NCI-H526 (cell line): ENCODE measurements around the gene MYCBPAP.

ENCODE experiments used
- DNase-seq, 2 experiments: peaks; one replicate each; lab custom pipeline; 2025; lab: John Stamatoyannopoulos, UW

Gene MYCBPAP

DNA sequence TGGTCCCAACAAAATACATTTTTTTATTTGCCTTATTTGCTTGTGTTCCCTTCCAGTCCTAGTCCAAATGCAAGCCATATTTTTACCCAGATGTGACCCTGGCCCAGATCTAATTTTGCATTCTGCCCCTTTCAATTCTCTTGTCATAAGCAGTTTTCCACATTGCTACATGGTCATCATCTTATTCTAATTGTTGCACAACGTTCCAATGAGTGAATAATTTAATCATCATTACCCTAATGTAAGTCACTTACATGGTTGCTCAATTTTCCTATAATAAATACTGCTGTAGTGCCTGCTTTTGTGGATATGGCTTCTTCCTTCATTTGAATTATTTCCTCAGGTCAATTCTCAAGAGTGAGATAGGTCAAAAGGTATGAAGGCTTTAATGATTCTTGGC lies 16.7 kb upstream of the MYCBPAP start:
- DNase-seq: no peak

DNA sequence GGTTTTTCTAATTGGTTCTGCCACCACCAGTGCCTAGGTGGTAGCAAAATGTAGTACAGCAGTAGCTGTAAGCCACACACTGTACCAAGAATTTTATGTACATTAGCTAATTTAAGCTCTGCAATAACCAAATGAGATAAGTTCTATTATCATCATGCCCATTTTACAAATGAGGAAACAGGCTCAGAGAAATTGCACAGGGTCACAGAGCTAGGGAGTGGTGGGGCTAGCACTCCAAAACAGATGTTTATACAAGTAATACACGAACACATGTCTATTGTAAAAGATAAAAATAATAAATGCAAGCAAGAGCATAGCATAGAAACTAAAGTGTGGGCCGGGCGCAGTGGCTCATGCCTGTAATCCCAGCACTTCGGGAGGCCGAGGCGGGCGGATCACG lies 16.0 kb upstream of the MYCBPAP start:
- DNase-seq: no peak

DNA sequence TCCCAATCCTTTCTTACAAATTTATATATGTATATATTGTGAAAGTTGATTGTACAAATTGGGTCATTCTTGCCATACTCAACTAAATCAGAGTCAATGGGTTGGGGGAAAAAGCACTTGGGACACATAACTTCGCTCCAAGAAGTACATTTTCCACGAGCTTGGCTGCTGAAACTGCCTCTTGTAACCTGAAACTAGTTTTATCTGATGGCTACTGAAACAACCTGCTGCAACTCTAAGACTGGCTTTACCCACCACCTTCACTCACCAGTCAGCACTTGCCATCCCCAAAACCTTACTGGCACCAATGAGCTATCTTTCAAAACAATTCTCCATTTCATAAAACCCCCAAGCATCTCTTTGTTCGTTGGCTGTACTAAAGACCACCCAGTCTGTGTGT lies 14.5 kb upstream of the MYCBPAP start:
- DNase-seq: no peak

DNA sequence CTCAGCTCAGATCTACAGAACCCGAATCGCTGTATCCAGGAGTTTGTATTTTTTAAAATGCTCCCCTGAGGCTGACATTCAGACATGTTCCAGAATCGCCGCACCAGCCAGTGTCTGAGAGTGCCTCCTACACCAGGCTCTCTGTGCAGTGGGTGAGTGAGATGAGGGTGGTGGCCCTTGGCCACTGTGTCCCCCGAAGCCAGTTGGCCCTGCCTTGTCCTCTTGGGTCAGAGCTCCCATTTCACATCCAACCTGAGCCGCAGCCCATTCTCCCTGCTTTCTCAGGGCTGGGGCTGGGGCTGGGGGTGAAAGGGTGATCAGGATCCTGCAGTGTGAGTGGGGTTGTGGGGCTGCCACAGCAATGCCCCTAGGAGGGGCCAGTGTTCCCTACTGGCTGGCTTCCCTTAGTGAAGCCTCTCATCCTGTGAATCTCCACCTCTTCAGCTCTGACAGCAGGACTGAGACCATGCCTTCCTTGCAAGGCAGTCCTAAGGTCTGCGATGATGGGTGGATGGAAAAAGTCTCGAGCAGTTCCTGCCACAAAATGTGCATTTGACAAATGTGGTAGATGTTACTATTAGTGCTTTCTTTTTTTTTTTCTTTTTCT lies 12.9 kb upstream of the MYCBPAP start:
- DNase-seq: no peak

DNA sequence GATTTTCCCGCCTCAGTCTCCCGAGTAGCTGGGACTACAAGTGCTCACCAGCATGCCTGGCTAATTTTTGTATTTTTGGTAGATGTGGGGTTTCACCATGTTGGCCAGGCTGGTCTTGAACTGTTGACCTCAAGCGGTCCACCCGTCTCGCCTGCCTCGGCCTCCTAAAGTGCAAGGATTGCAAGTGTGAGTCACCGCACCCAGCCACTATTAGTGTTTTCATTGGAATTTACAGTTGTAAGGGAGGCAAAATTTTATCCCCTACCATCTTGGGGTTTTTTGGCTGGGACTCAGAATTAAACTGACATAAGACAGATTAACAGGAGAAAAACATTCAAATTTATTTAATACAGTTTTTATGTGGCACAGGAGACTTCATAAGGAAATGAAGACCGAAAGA lies 12.3 kb upstream of the MYCBPAP start:
- no peak for DNase-seq

DNA sequence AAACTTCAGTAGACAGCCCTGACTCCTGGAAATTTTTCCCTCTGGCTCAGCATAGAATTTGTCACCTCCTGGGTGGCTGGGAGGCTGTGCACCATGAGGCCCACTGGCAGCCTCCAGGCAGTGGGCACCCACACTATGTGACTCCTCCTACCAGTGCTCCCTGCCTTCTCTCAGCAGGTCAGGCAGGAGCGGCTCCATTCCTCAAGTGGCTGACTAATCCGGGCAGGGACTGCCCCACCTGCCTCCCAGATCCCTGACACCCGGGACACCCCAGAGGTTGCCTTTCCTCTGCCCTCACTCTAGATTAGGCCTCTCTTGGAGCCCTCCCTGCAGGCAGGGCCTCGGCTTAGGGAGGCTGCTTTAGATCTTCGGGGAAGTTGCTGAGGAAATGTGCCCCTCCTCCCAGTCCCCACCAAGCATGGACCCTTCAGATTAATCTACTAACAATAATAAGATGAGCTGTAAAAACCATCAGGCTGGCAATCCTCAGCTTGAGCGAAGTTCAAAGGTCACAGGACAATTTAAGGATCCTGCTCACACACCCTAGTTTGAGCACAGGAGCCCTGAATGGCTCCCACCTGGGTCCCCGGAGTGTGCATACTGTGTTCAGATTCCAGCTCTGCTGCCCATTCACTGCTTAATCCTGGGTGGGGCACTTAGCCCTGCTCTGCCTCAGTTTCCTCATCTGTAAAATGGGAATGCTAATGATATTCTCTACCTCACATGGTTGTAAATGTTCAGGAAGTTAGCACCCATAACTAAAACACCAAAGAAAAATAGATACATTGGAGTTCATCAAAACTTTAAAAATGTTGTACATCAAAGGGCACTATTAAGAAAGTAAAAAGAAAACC lies 10.0 kb upstream of the MYCBPAP start:
- DNase-seq: no peak

DNA sequence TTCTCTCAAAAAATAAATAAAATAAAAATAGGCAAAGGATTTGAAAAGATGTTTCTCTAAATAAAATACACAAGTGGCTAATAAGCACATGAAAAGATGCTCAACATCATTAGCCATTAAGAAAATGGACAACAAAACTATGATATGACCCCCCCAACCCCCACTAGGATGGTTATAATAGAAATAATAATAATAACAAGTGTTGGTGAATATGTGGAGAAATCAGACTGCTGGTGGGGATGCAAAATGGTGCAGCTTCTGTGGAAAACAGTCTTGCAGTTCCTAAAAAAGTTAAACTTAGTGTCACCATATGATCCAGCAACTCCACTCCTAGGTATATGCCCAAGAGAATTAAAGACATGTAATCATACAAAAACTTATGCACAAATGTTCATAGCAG lies 9.0 kb upstream of the MYCBPAP start:
- DNase-seq: no peak

DNA sequence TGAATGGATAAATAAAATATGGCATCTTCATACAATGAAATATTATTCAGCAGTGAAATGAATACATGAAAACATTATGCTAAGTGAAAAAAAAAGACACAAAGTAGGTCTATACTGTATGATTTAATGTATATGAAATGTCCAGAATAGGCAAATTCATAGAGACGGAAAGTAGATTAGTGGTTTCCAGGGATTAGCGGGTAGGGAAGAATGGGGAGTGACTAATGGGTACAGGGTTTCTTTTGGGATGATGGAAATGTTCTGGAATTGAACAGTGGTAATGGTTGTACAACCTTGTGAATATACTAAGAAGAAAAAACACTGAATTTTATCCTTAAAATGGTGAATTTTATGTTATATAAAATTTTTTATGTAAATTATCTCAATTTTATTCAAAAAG lies 8.5 kb upstream of the MYCBPAP start:
- DNase-seq: no peak

DNA sequence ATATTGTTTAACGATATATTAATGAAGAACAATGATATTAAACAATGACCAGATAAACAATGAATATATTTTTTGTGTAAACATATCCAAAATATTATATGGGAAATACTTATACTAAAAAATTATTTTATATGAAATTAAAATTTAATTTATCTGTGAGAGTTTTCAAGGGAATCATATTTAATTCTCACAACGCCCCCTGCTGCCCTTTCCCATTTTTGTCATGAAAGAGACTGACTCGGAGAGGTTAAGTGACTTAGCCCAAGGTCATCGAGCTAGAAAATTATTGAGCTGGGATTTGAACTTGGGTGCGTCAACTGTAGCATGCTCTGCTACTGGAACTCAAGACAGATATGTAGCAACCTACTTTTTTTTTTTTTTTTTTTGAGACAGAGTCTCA lies 7.2 kb upstream of the MYCBPAP start:
- peak; percentile 22 to 56 for DNase-seq

DNA sequence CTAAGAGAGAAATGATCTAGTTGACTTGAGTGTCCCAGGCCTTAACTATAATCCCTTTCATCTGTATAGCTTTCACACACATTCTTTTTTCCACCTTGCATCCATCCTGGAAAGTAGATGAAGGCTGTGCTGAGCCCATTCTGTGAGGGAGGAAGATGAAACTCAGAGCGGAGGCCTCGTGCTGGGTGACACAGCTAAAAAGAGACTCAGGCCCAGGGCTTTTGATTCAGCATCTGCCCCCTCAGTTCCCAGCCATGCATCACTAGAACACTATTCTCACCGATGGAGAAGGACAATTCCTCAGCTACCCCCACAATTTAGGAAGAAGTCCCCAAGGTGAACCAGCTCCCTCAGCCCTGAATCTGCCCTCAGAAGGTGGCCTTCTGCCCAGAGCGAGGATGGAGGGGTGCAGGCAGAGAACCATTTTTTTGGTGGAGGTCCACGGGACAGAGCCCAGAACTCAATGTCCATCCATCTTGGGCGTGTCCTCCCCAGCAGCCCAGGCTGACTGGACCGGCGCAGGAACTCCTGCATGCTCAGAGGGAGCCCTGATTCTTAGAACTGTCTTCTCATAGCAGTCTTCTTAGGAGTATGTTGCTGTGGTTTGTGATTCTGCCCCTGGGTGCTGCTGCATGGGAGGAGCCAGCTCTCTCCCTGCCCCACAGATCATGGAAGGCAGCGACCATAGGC lies 5.8 kb upstream of the MYCBPAP start:
- no peak for DNase-seq

DNA sequence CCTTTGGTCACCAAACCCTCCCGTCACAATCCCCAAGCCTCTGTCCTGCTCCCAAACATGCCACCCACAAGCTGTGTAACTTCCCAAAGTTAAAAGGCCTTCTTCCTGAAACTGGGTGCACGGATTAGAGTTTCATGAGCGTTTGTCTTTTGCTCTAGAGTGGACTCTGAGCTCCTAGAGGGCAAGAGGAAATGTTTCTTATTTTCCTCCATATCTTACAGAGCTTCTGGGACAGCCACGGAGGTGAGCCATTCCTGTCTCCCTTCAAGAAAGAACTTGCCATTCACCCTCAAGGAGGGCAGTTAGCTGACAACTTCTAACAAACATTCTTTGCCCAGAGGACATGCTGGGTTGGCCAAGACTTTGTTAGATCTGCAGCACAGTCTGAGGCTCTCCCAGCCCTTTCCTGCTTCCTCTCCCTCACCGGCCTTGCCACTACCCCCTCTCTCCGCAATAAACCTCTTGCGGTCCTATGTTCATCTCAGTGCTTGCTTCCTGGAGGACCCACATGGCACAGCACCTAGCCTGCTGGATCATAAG lies 2.6 kb upstream of the MYCBPAP start:
- no peak for DNase-seq

DNA sequence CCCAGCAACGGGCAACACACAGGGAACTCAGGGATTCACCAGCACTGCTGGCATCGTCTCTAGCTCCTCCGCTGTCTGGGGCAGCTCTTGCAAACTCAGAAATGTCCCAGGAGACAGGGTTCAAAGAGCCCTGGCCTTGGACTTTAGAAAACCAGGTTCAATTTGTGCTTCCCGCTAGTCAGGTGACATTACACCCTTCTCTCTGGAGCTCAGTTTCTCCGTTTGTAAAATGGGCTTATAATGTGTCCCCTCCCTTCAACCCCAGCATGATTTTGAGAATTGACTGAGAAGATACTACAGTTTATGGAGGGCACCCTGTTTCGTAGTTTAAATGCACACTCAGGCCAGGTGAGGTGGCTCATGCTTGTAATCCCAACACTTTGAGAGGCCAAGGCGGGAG lies 1.9 kb upstream of the MYCBPAP start:
- no peak for DNase-seq

DNA sequence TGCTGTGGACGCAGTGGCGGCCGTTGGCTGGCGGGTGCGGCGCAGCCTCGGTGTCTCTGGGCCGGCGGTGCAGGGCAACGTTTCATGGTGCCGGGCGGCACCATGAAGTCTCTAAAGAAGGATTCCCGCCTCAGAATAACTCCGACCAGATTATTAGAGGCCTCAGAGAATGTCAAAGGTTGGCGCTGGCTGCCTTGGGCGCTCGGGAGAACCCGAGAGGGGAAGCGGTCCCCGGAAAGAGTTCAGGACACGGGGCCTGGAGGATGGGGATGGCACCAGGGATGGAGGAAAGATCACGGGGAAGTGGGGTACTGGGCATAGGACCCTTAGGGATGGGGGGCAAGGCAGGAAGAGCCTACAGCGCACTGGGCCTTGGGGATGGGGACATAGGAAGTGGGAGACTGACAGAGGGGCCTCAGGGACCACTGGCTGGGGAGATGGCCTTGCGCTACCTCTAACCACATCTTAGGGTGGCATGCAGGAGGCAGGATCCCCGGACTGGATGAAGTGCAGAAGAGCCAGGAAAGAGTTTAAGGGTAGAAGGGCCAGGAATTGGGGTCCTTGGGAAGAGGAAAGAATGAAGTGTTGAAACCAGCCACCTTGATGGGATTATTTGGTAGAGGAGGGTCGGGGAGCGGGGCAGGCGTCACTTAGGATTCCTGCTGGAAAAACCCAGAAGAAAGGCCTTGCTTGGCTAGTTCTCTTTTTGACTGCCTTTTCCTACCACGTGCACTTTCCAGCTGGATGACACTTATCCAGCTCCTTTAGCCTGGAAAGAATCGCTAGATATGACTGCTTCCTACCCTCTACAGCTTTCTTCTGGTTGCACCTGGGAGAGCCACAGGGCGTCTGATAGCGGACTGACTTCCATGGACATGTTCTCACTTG lies 578 bp downstream of the MYCBPAP start:
- no peak for DNase-seq

DNA sequence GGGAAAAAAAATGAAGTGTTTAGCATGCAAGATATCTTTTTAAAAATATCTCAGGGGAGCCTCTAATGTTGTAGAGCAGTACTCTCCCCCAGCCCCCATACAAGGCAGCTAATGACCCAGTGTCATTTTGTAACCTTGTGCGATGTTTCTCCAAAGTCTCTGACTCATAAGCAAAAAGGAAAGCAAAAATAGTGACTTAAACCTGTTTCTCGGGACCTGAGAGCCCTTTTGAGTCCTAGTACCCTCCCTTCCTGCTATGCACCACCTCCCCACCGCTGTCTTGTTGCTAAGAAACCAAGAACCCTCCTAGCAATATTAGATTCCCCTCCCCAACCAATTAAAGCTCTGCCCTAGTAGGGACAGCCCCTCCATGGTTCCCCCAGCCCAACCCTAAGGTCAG lies 2.8 kb downstream of the MYCBPAP start:
- DNase-seq: no peak

DNA sequence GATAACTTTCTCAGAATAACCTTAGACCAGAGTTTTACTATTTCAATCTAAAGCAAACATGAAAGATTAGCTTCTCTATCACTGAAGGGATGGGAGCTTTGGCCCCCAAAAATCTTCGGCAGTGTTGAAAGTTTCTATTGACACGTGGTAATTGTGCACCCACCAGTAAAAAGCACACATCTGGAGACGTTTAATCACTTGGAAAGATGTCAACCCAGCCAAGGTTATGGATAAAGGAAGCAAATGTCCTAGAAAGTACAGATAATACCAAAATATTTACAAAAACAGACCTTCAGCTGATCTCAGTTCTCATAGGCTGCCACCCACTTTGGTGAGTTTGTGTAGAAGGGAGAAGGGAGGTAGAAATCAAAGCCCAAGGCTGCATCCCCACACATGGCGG lies 5.3 kb downstream of the MYCBPAP start:
- DNase-seq: no peak

DNA sequence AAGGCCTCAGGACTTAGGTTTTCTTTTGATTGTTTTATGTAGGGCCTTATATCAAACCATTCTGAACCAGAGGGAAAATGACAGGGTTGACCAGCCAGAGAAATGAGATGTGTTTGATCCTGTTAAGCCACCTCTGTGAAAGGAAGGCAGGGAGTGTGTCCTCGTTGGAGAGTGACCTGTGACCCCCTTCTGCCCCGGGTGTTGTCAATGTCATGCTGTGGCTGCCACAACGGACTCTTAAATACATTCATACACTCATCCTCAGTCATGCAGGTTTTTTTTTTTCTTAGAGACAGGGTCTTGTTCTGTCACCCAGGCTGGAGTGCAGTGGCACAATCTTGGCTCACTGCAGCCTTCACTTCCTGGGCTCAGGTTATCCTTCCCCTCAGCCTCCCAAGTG lies 6.1 kb downstream of the MYCBPAP start:
- no peak for DNase-seq

DNA sequence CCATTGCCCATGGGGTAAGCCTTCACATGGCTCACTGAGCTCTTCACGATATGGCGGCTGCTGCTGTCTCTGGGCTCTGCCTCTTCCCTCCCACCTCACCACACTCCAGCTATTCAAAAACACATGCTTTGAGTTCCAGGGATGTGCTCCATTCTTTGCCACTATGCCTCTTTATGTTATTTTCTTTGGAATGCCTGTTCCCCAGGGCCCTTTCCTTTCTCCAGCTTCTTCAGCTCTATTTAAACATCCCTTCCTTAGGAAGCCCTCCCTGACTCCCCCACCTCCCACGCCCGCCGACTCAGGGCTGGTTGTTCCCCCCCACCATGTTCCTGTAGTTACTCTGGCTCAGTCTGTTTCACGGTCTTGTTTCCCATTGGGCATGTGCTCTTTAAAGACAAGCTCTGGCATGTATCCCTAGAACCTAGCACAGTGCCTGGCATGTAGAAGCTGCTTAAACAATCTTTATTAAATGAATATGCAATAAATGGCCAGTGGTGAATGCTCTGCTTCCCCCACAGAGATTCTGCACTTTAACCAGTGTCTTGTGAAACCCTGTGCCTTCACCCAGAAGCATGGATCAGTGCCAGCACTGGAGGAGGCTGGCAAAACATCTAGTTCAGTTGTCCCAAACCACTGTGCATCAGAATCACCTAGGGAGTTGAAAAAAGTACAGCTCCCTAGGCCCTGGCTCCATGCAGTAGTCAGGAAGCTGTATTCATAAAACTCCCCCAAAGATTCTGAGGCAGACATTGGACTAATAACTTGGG lies 6.9 kb downstream of the MYCBPAP start:
- DNase-seq: no peak

DNA sequence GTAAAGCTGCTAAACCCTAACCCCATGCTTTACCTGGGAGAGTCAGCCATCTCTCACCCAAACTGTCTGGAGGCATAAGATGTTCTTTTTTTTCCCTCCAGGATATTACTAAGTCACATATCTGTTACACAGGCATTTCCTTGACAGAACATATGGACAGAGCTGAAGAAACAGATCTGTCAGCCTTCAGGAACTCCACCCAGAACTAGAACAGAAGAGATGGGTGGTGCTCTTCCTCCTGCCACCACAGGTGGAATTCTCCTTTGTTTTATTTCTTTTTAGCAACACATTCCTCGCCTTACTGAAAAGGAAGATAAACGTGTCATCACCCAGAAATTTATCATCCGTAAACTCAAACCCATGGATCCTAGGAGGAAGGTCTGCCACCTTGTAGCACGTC lies 8.8 kb downstream of the MYCBPAP start:
- no peak for DNase-seq

DNA sequence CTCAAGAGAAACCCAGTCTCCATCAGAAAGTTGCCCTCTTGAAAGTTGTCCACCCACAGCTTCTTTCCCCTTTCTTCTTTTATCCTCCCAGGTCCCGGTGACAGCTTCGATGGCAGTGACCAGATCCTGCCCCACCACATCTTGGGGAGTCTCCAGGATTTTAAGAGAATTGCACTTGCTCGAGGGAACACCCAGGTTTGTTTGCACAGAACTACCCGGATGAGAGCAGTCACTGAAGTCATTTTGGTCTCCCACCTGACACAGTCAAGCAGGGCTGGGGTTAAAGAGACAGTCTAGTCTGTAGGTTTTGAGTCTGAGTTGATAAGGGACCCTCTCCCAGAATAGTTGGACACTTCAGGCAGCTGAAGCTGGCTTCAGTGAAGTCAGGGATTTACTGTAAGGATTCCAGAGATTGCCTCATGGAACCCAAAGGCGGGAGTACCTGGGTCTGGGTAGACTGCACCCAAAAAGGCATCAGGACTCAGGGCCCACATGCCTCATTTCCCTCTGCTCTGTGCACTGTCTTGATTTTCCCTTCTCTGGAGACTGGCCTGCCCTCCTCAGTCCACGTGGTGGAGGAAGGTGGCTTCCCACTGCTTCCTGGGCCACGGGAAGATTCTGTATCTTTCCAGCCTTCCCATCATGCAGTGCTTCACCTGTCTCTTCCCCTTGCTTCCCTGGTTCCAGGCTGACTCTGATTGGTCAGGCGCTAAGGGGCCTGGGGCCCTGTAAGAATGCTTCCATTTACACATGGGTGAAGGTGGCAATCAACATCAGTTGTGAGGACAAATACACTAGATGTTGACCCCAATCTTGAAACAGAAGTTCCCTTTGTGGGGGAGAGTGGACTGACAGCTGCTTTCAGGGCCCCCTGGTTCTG lies 9.5 kb downstream of the MYCBPAP start:
- no peak for DNase-seq

DNA sequence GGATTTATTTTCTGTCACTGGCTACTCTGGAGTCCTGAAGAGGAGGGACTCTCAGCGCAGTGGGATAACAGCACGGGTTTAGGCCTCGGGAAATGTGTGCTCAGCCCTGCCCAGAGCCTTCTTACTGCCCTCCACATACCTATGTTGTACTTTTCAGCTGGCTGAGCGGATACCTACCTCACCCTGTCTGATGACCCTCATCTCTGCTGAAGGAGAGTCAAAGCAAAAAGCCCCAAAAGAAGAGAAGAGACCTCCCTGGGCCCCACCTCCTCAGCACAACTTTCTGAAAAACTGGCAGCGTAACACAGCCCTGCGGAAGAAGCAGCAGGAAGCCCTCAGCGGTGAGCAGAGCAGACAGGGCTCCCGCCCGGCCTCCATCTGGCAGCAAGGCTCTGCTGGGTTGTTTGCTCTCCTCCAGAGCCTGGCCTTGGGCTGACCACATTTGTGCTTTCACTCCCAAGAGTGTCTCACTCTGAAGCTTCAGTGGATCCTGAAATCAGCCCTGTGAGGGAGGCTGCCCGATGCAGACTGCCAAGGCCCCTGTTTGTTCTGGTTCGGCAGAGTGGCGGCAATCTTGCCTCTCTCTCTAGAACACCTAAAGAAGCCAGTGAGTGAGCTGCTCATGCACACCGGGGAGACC lies 10.3 kb downstream of the MYCBPAP start:
- DNase-seq: no peak
